Sigmoid colon (tissue), 7 donors: ENCODE results near the gene LMF1. TPM values are rescaled to one million over a fixed set of nuclear protein-coding genes. Genes with fewer than 3 reads are reported as not detected.

ENCODE experiments used
- DNase-seq: peaks from one replicate; pipeline ENCODE4 v3.0.0-alpha.2; 2019
- H3K27ac ChIP-seq, 4 donors: fragments of 200-600 bp; sonication (generic); one replicate each; pipeline ENCODE4 v1.5.1; 2016 to 2019; ENCODE audit warnings: mild to moderate bottlenecking in 1 of 4
- H3K27me3 ChIP-seq, 3 donors: fragments of 200-600 bp; sonication (generic); one replicate each; pipeline ENCODE4 v1.5.1; 2019; ENCODE audit warnings: mild to moderate bottlenecking in 1 of 3
- H3K36me3 ChIP-seq, 4 donors: fragments of 200-600 bp; sonication (generic); one replicate each; pipeline ENCODE4 v1.5.1; 2016 to 2019
- H3K4me1 ChIP-seq, 4 donors: fragments of 200-600 bp; sonication (generic); one replicate each; pipeline ENCODE4 v1.5.1; 2017 to 2019
- H3K4me3 ChIP-seq, 4 donors: fragments of 200-600 bp; sonication (generic); one replicate each; pipeline ENCODE4 v1.5.1; 2017 to 2019; ENCODE audit warnings: mild to moderate bottlenecking in 2 of 4, moderate library complexity in 1 of 4
- H3K9me3 ChIP-seq, 4 donors: fragments of 200-600 bp in 3 of 4; sonication (generic) in 3 of 4; one replicate each; pipeline versions ENCODE4 v1.5.1 to v1.6.1; 2013 to 2019
- CTCF ChIP-seq, 4 experiments: fragments of 450-650 bp in 3 of 4; fragments of 200-600 bp in 1 of 4; IDR thresholded peaks; one replicate each; pipeline ENCODE4 v1.5.1; 2016 to 2019; ENCODE audit warnings: antibody characterized with exemption in 4 of 4, mild to moderate bottlenecking in 3 of 4, moderate library complexity in 2 of 4
- EP300 ChIP-seq, 4 donors: sonication (generic); formaldehyde crosslinking; IDR thresholded peaks; one replicate each; pipeline ENCODE4 v1.6.1; 2017; ENCODE audit warnings: antibody characterized with exemption in 4 of 4
- POLR2A ChIP-seq, 2 donors: fragments of 450-650 bp; IDR thresholded peaks; one replicate each; pipeline ENCODE4 v1.6.1; 2016; ENCODE audit warnings: antibody characterized with exemption in 2 of 2, mild to moderate bottlenecking in 2 of 2, moderate library complexity in 2 of 2
- POLR2AphosphoS5 ChIP-seq, 4 donors: sonication (generic); formaldehyde crosslinking; IDR thresholded peaks; one replicate each; pipeline ENCODE4 v1.6.1; 2017; ENCODE audit warnings: antibody characterized with exemption in 4 of 4
- WGBS, 2 donors: extraction: QIAGEN DNeasy Blood & Tissue Kit; methylation state at CpG; one replicate each; pipeline ENCODE4 v1.1.7; 2013; 5-methylcytosine and 5-hydroxymethylcytosine counted together
- intact Hi-C: fragments of 100-400 bp; cut with DNase I; formaldehyde crosslinking; loops from one replicate; pipeline ENCODE4 v1.15.1; 2023
- polyA plus RNA-seq, 3 donors: library from polyadenylated mRNA; stranded (reverse); fragments of 200-250 nt; gene quantifications; one replicate each; pipeline ENCODE4 v1.2.3, GENCODE V29; 2013
- total RNA-seq, 4 donors: library from RNA; depleted of rRNA; stranded (reverse); fragments of >200 nt; gene quantifications; one replicate each; pipeline ENCODE4 v1.1.0, GENCODE V29; 2016
- donor health status: healthy with polysubstance abuse.
- donor health status: Bipolar disorder and iron deficiency.
- donor health status: healthy.

Gene LMF1
- total and polyA plus RNA-seq, 7 donors: 1.2 to 34.1 (median 19.9) TPM

DNA sequence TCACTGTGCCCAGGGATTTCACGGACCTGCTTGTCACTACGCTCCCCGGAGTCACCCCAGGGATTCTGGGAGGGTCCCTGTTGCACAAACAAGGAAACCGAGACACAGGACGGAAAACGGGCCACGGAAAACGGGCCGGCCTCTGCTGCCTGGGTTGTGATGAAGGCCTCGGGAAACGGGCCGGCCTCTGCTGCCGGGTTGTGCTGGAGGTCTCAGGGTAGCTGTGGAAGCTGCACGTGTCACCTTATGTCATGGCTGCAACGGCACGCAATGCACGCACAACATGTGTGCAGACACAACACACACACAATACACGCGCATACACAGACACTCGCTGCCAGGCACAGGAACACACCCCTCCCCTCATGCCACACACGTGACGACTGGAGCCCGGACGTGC lies 143.3 kb downstream of the LMF1 start:
- no peaks in the 10 kb centered on the region for H3K36me3 ChIP-seq
- no peak for TF ChIP-seq CTCF (IDR thresholded peaks at IDR 0.05)
- no peak for TF ChIP-seq EP300 (IDR thresholded peaks at IDR 0.05)
- TF ChIP-seq POLR2A (IDR thresholded peaks at IDR 0.05): no peak
- no peak for TF ChIP-seq POLR2AphosphoS5 (IDR thresholded peaks at IDR 0.05)
- no peak overlapping the region for H3K4me3 ChIP-seq
- WGBS, 2 donors: 87 to 91% methylated on average over 24 of the region's 24 CpGs
- intact Hi-C loops: no loop called here
- H3K9me3 ChIP-seq: no peaks in the 10 kb centered on the region
- peaks cover 0 to 10% (median 9%) of the 10 kb centered on the region in 4 donors for H3K4me1 ChIP-seq
- no peak overlapping the region for H3K27ac ChIP-seq
- no peak for DNase-seq
- H3K27me3 ChIP-seq: peaks cover 5 to 61% (median 19%) of the 10 kb centered on the region in 3 donors

DNA sequence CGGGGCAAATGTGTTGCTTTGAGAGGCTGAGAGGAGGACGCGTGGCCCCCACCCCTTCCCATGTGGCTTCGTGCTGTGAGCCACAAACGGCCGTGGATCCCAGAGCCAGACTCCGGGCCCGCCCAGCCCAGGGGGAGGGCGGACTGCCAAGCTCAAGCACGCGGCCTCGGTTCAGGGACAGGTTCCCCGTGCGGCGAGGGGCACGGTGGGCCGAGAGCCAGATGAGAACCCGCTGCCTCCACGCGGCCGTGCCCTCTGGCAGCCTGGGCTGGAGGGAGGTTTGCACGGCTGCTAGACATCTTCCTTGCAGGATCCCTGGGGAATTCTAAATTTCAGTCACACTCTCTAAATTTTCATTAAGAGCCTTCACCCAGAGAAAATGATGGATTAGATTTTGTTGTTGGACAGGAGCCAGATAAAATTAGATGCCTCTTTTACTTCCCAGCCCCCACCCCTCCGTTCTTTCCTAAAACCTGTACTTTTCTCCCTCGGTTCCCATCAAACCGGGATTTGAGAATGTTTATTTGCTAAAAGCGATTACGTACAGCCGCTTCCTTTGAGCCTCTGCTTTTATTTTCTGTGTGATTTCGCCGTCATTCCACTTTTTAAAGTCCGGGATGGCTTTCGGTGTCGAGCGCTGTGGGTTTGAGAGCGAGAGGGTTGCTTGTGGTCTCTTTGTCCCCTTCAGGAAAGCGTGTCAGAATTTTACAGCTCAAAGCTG lies 145.3 kb downstream of the LMF1 start:
- TF ChIP-seq POLR2AphosphoS5 (IDR thresholded peaks at IDR 0.05) (no peak), EP300 (IDR thresholded peaks at IDR 0.05) (no peak), CTCF (IDR thresholded peaks at IDR 0.05) (no peak), POLR2A (IDR thresholded peaks at IDR 0.05) (no peak)
- Histone ChIP-seq H3K4me3 (no peak overlapping the region), H3K36me3 (no peaks in the 10 kb centered on the region), H3K9me3 (no peaks in the 10 kb centered on the region), H3K4me1 (peaks cover 0 to 10% (median 9%) of the 10 kb centered on the region in 4 donors), H3K27ac (no peak overlapping the region), H3K27me3 (peaks cover 5 to 61% (median 11%) of the 10 kb centered on the region in 3 donors)
- intact Hi-C loops: no loop called here
- WGBS, 2 donors: 51 to 62% methylated on average over 36 of the region's 36 CpGs
- no peak for DNase-seq

GRCh38 chr16:824601-825000 lies 146.2 kb downstream of the LMF1 start:
- Histone ChIP-seq H3K27me3 (peaks cover 5 to 70% (median 11%) of the 10 kb centered on the region in 3 donors), H3K4me1 (peaks cover 0 to 10% (median 9%) of the 10 kb centered on the region in 4 donors), H3K4me3 (no peak overlapping the region), H3K27ac (no peak overlapping the region), H3K9me3 (no peaks in the 10 kb centered on the region), H3K36me3 (no peaks in the 10 kb centered on the region)
- no peak for TF ChIP-seq CTCF (IDR thresholded peaks at IDR 0.05)
- no peak for TF ChIP-seq POLR2AphosphoS5 (IDR thresholded peaks at IDR 0.05)
- TF ChIP-seq EP300 (IDR thresholded peaks at IDR 0.05): no peak
- no peak for TF ChIP-seq POLR2A (IDR thresholded peaks at IDR 0.05)
- intact Hi-C loops: no loop called here
- 88 to 90% methylated on average over 25 of the region's 25 CpGs for WGBS, 2 donors
- no peak for DNase-seq

DNA sequence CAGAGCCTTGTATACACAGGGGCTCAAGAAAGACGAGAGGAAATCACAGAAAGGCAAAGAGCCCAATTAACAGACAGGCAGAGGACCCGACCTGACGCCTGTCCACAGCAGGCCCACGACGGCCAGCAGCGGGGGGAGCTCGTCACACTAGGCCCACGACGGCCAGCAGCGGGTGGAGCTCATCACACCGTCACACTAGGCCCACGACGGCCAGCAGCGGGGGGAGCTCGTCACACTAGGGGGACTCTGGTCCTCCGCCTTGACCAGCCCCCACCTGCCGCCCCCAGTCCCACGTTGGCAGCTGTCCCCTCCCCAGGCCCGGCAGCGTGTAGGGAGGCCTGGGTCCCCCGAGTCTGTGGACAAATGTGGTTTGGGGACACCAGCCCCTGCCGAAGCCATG lies 146.6 kb downstream of the LMF1 start:
- H3K27ac ChIP-seq: no peak overlapping the region
- WGBS, 2 donors: 86 to 90% methylated on average over 22 of the region's 22 CpGs
- no peaks in the 10 kb centered on the region for H3K9me3 ChIP-seq
- H3K4me3 ChIP-seq: no peak overlapping the region
- TF ChIP-seq POLR2AphosphoS5 (IDR thresholded peaks at IDR 0.05) (no peak), POLR2A (IDR thresholded peaks at IDR 0.05) (no peak), EP300 (IDR thresholded peaks at IDR 0.05) (no peak), CTCF (IDR thresholded peaks at IDR 0.05) (no peak)
- peaks cover 0 to 10% (median 9%) of the 10 kb centered on the region in 4 donors for H3K4me1 ChIP-seq
- H3K27me3 ChIP-seq: peaks cover 7 to 74% (median 14%) of the 10 kb centered on the region in 3 donors
- no peak for DNase-seq
- no peaks in the 10 kb centered on the region for H3K36me3 ChIP-seq
- intact Hi-C loops: no loop called here
